ENCODE results near the gene PRLR. TPM values are rescaled to one million over a fixed set of nuclear protein-coding genes. Genes with fewer than 3 reads are reported as not detected.

Gene PRLR
- total and polyA plus RNA-seq, 10 of the 15 experiments (the other 5 are each of a cell fraction or from before 2014, with no cell fraction given): 0.03 to 8.1 (median 0.20) TPM

DNA sequence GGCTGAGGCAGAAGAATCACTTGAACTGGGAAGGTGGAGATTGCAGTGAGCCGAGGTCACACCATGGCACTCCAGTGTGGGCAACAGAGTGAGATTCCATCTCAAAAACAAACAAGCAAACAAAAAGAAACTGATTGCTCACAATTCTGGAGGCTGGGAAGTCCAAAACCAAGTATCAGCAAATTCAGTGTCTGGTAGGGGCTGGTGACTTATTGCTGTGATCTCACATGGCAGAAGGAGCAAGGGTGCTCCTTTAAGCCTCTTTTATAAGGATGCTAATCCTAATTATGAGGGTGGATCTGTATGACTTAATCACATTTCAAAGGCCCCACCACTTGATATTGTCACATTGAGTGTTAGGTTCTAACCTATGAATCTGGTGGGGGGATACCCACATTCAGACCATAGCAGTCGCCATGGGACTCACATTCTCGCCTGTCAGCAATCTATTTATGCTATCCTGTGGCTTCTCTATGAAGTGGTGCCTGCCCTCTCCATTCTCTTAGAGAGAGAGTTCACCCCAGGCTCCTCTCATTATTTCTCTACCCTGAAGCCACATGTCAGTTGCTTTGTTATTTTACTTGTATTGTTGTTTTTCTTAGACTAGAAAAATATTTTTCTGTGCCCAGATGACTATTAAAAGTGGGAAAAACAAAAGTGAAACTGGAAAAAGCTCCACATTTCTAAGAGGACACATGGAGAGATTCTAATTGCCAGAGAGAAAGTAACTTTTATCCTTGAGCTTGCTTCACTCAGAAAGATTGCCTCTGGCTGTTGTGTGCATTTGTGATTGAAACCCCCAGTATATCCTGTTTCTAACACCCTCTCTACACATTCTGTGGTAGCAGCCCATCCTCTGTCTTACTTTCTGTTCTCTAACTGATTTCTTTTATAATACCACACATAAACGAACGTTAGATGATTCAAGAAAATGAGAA lies 18.8 kb upstream of the PRLR start (continued):
- TF ChIP-seq E2F8 (IDR thresholded peaks at IDR 0.05; ENCODE audit: low read depth, partially characterized antibody) (no peak), RELB (IDR thresholded peaks at IDR 0.05; ENCODE audit: low read depth) (peak; percentile 13; the same call in 1 of the 2 replicates), EP300 (IDR thresholded peaks at IDR 0.05; ENCODE audit: borderline replicate concordance in 1 of 2, control insufficient read depth in 1 of 2, low read depth in 2 of 2, low read length in 2 of 2) (peak in 1 of 2 experiments; percentile 34; a peak in 1 of 4 replicates), HCFC1 (IDR thresholded peaks at IDR 0.05; ENCODE audit: low read length) (no peak), ZZZ3 (IDR thresholded peaks at IDR 0.05; ENCODE audit: control insufficient read depth, insufficient read length, low read depth) (no peak), IKZF1 (conservative IDR thresholded peaks at IDR 0.05) (peak; percentile 54), TARDBP (IDR thresholded peaks at IDR 0.05; ENCODE audit: borderline replicate concordance) (no peak), FOS (IDR thresholded peaks at IDR 0.05; ENCODE audit: borderline replicate concordance, extremely low read depth, insufficient read length) (no peak), MYB (IDR thresholded peaks at IDR 0.05; ENCODE audit: borderline replicate concordance, low read depth, low read length) (no peak), MTA3 (IDR thresholded peaks at IDR 0.05; ENCODE audit: borderline replicate concordance, low read length) (no peak), SMAD5 (IDR thresholded peaks at IDR 0.05; ENCODE audit: low read depth) (no peak), MAX (IDR thresholded peaks at IDR 0.05; ENCODE audit: low read depth, low read length) (no peak), IRF4 (IDR thresholded peaks at IDR 0.05; ENCODE audit: low read depth, low read length) (no peak), ZBED1 (IDR thresholded peaks at IDR 0.05; ENCODE audit: borderline replicate concordance) (no peak), MTA2 (IDR thresholded peaks at IDR 0.05; ENCODE audit: low read depth) (0 out of 2 replicates have a peak, but pooled peaks have one; percentile 21), CBX3 (IDR thresholded peaks at IDR 0.05; ENCODE audit: borderline replicate concordance, low read depth) (no peak), NBN (IDR thresholded peaks at IDR 0.05) (no peak), NR2C1 (IDR thresholded peaks at IDR 0.05) (no peak), ZNF274 (IDR thresholded peaks at IDR 0.05; ENCODE audit: insufficient read depth, insufficient read length) (no peak)
- TF ChIP-seq, protein P1, sequence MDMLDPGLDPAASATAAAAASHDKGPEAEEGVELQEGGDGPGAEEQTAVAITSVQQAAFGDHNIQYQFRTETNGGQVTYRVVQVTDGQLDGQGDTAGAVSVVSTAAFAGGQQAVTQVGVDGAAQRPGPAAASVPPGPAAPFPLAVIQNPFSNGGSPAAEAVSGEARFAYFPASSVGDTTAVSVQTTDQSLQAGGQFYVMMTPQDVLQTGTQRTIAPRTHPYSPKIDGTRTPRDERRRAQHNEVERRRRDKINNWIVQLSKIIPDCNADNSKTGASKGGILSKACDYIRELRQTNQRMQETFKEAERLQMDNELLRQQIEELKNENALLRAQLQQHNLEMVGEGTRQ (IDR thresholded peaks at IDR 0.05; ENCODE audit: borderline replicate concordance, low read depth, low read length): no peak
